Ureter (tissue), 1 donor: ENCODE results near the gene RAB3C. TPM values are rescaled to one million over a fixed set of nuclear protein-coding genes. Genes with fewer than 3 reads are reported as not detected.

Experiments
- DNase-seq: peaks from one replicate; pipeline ENCODE4 v3.0.0-alpha.2; 2020; ENCODE audit warnings: low spot score
- total RNA-seq: library from RNA; stranded (reverse); gene quantifications from one replicate; pipeline ENCODE4 v1.2.4, GENCODE V29; 2023
- donor health status: DM: yes; HTN: yes; CAD: no.

Gene RAB3C
- total RNA-seq, 1 donor from 2014 or later, result 5.8 TPM

DNA sequence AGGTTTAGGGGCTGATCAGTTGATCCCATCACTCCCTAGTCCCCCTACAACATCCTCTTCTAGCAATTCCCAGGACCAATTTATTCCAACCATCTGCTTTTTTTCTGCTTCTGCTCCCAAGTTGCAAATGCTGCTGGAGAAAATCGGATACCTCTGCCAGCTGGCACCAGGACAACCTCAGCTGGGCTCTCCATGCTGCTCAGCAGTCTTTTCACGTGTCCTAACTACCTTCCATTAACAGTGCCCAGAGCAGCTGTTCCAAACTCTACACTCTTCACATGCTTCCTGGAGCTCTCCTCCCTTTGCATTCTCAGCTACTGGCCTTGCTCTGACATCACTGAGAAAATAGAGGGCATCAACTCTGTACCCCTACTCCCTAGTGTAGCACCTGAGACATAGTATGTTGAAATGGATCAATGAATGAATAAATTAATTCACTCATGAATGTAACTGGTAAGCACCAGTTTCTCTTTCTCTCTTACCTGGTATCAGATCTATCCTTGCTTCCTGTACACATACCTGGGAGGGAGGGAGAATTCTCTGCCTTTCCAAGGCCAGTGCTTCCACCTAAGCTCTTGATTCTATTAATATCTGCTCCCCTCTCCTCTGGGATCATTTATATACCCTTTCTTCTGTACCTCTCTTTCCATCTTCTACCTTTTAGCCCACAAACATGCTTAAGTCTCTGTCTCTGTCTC, 191.0 kb downstream of the RAB3C start:
- no peak for DNase-seq

DNA sequence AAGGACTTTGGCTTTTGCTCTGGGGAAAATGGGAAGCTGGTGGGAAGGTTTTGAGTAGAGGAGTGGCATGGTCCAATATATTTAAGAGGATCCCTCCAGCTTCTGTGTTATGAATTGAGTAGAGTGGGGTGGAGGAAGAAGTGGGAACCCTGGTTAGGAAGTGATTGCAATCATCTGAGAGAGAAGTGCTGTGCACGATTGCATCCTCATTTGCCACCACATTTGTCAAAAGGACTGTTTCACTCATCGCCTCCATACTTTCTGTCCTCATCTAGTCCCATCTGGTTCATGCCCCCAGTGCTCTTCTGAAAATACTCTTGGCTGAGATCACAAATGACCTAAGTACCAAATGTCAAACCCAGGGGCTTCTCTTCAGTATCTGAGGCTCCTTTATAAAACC, 192.1 kb downstream of the RAB3C start:
- no peak for DNase-seq

DNA sequence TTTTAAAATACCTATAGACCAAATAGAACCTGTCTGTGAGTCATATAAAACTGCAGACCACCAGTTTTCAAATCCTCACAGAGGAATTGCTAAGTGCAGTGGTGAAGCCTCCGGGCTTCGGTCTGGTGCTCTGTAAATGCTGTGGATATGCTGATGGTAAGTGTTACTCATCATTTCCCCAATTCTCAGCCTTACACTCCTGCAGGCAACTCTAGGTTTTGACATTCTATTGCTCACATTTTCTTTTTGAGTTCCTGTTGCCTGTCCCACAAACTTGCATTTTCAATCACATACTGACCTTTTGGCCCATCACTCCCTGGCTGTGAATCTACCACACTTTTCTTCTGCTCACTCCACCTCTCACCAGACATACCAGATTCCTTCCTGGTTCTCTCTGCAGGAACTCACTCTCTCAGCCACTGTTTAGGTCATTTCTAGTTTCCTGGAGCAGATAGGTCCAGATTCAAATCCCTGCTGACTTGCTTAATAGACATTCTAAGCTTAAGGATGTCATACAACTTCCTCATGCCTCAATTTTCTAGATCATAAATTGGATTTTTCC, 192.9 kb downstream of the RAB3C start:
- no peak for DNase-seq

DNA sequence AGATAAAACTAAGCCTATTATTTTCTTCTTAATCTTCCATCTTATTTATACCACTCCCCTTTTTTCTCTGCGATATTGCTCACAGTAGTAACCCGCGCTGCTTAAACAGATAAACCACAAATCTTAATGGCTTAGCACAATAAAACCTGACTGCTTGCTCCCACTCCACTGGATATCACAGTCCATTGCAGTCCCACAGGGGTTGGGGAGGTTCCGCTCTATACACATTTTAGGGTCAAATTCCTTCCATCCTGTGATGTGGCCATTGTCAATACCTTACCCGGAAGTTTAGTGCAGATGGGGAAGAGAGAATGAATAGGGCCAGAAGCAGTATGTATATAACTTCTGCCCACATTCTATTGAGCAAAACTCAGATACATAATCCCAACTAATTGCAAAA, 193.7 kb downstream of the RAB3C start:
- DNase-seq, result no peak

DNA sequence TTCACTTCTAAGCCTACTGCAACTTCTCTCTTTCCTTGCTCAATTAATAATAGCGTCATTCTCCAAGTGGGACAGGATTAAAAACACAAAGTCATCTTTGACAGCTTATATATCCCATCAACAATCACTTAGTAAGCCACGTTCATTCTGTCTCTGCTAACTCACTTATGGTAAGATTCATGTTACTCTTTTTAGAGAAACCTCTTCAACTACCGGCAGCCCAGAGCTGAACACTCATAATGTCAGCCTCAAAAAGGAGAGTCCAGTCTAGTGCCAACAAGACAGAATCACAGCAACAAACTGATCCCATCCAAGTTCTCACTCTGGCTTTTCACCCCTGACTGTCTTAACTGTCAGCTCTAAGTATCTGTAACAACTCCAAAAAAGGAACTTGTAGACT, 196.0 kb downstream of the RAB3C start:
- no peak for DNase-seq

DNA sequence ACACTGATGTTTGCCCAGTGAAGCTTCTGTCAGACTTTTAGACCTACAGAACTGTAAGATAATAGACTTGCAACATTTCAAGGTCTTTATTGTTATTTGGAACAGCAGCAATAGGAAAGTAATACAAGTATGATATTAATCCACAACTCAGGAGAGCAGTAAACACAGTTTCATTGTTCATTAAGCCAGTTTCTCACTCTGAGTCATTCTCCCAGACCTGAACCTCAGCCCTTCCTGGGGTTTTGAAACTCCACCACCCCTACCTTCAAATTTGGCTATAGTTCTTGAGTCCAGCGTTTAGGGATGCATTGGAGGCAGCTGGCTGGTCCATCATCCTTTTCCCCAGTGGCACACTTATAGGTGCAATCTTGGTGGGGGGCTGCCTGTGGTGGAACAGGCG, 203.2 kb downstream of the RAB3C start:
- DNase-seq, result no peak

DNA sequence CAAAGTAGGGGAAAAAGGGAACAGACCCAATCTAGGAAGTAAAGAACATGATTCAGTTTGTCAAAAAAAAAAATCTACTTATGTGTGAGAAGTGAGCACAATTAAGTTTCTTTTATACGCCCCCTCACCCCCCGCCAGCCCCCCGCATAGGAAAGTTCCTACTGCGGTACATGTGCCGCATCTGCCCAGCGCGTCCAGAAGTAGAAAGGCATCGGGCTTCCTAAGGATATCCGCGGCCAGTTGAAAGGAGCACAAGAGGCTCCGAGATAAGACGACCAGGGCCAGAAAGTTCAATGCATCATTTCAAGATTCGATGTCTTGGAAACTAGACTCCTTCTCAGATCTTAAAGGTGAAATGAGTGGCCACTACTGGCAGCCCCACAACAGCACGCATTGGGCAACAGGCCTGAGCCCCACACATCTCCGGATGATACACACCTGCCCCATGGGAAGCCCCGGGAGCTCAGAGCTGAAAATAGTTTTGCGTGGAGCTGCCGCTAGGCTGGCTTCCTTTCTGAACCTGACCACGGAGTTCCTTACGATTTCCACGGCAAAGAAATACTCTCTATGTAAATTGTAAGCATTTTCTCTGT, 203.9 kb downstream of the RAB3C start:
- DNase-seq, result no peak

DNA sequence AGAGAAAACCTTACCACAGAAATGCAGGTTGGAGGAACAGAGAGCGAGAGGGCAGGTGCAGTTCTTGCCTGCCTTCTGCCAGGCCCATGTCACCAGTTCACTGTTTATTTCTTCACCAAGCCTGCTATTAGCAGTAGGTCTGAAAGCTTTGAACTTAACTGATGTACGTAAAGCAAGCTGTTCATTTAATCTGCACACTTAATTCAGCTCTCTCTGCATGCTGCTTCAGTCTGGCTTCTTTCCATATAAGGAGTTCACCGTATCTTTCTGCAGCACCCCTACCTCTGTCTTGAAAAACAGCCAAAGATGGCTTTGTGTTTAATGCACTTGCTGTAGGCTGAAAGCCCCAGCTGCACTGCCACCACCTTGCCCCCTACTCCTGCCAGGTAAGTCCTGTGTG, 205.1 kb downstream of the RAB3C start:
- DNase-seq, result no peak

DNA sequence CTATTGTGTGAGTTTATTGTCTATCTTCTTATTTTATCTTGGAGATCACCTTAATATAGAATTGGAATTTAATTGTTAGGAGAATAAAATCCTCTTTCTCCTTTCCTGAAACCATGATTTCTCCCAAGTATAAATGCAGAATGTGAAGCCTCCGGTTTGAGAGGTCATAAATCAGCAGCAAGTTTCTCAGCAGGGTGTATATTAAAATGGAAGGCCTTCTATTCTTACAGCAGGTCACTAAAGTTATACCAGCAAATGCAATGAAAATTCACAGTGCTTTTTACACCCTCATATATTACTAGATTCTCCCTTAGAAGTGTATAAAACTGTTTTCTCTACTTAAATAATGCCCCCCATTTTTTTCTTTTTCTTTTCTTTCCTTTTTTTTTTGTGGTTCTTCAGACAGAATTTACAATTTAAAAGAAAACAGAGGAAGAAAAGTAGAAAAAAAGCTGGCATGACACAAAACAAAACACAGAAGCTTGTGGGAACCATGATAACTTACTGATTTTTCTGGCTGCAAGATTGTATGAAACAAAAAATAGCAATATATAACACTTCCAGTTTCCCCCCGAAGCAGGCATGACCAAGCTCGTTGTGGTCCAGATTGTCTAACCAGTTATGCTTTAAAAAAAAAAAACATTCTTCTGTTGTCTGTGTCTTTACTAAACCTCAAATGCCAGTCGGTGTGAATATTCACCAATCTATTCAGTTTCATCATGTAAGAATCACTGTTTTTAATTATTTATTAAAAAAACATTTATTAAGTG, 211.2 kb downstream of the RAB3C start:
- no peak for DNase-seq

DNA sequence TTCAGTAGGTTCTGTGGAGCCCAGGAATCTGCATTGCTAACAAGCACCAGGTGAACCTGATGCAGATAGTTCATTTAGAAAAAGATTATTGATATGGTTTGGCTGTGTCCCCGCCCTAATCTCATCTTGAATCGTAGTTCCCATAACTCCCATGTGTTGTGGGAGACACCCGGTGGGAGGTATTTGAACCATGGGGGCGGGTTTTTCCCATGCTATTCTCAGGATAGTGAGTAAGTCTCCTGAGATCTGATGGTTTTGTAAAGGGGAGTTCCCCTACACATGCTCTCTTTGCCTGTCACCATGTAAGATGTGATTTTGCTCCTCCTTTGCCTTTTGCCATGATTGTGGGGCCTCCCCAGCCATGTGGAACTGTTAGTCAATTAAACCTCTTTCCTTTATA, 212.0 kb downstream of the RAB3C start:
- no peak for DNase-seq

DNA sequence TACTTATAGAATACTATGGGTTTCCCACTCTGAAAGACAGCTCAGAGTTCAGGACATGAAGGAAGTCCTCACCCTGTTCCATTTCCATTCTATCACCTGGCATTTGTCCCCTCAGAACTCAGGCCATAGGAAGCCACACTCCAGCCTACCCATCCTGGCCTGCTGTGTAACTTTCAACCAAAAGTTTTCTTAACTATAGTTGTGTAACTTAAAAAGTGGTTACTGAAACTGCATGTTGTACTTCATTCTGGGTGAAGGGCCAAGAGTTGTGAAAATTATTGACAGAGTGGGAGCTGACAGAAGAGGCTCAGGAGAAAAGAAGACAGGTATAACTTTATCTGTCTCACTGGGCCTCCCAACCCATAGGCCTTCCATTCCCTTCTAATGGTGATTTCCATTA, 212.5 kb downstream of the RAB3C start:
- no peak for DNase-seq

DNA sequence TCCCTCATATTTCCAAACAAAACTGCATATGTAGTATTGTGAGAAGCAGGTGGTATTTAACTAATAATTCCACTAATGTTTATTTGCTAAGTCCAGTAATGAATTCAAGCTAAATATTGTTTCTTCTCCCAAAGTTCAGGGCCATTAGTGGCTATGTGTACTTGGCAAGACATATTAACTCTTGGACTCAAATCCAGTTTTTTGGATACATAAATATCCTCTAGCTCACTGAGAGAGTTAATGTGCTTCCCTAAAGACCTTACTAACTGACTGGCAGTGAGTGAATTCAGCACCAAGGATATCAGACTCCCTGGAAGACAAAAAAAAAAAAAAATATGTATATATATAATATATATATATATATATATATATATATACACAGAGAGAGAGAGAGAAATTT, 214.1 kb downstream of the RAB3C start:
- no peak for DNase-seq

DNA sequence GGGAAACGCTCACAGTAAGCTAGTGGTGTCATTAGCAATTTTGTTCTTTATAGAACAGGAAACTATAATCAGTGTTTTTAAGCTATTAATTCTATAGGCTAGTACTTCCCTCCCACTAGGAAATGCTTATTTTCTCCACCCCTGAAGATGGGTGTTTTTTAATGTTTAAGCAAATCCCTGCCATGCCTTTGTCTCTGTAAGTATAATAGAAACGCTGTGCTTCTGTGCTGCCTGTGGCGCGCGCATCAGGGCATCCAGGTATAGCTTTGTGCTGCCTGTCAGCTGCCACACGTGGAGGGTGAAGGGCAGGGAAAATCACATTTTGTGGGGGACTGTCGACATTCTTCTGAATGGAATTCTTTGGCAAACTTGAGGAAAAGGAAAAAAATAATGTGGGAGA, 217.5 kb downstream of the RAB3C start:
- DNase-seq, result no peak

DNA sequence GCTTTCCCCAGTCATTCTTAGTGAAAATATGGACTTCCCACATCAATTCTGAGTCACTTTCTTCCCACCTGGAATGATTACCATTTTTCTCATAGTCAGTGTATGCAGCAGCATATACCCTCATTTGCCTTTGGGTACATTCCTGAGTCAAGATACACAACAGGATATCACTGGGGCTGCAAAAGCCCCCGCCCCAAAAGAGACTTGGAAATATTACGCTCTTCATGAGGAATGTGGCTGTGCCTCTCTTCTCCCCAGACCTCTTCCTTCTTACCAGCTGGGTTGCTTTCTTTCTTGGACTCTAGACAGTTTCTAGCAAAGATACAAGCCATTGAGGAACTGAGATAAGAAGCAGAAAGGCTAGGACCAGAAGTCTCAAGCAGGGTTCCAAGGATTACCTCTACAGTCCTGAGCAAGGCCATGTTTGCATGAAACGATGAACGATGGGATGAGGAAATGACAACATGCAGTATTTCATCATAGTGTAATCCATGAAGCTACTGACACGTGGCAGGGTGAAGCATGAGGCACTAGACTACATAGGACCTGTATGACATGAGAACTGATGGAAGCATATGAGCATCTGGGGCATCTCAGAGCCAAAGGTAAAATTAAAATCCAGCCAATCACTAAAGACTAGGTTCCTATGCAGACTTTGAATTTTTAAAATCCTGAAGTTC, 218.1 kb downstream of the RAB3C start:
- DNase-seq, result no peak

DNA sequence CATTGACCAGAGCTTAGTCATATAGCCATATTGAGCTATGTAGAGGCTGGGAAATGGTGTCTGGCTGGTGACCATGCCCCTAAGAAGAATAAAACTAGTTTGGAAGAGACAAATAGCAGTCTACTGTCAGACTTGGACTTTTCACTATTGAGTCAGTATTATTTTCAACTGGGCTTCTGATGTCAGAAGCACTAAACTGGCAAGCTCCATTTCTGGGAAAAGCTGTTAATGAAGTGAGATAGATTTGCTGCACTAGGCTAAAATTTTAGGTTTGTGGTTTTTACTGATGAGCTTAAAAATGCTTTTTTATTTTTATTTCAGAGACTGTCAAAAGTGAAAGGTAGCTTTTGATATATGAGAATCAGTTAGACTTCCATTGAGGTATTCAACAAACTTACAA, 220.2 kb downstream of the RAB3C start:
- no peak for DNase-seq

DNA sequence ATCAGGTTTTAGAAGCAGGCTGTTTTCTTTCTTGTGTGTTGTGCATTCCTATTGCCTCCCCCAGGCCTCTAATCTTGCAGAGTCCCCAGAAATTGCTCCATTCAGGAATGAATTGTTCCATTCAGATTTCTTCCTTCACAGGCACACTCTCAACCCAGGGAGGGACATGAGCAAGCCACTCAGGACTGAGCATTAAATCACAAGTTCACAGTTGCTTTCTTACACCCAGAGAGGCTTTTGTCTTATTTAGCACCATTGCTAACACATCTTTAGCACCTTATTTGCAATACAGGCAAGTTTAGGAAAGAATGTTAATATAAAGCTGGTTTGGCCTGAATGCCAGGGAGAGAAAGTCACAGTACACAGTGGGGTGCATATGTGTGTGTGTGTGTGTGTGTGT, 221.4 kb downstream of the RAB3C start:
- no peak for DNase-seq

DNA sequence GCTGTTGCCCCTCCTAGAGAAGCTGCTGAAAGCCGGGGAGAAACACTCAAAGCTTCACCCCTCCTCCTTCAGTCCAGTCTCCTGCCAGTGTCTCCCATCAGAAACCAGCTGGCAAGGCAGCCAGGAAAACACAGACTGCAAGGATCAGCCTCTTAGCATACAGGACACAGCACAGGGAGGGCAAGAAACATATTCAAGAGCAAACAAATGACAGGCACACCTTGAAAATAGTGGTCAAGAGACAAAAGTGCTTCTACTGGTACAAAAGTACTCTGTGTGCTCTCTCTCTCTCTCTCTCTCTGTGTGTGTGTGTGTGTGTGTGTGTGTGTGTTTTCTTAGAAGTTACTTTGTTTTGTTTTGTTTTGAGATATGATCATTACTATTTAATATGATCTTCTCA, 227.2 kb downstream of the RAB3C start:
- no peak for DNase-seq

DNA sequence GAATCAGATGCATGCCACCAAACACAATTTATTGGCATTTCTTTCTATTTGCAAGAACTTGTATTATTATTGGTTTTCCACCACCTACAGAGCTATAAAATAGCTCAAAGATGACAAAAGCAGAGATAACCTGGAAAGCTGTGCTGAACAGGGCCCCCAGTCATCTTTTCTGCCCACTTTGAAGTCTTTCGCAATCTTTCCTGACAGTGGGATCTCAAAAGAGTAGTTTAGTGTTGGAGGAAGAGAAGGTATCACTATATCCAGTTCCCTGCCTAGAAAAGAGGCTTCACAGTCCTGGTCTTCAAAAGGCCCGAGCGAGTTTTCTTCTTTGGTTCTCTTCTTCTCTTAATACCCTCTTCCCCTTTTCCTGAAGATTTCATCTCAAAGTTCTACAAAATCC, 231.0 kb downstream of the RAB3C start:
- DNase-seq, result no peak

DNA sequence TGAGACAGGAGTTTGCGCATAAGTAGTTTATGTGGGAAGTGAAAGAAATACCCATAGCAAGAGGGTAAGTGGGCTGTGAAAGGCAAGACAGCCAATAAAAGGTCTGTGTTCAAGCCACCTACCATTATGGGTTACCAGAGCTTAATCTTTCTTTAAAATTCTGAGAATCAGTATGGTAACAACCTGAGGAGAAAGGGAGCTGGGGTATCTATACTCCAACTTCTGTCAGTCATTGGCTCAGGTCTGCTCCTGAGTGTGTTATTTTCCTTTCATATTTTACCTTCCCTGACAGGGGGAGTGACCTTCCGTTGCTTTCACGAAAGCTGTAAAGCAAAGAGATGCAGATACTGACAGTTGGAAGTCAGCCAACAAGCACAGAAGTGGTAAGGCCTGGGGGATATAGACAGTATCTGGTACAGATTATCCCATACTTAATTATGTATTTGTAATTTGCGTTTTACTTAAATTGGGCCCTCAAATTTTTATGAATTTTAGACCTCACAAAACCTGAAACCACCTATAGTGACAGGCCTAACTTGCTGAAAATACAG, 233.4 kb downstream of the RAB3C start:
- DNase-seq, result no peak

DNA sequence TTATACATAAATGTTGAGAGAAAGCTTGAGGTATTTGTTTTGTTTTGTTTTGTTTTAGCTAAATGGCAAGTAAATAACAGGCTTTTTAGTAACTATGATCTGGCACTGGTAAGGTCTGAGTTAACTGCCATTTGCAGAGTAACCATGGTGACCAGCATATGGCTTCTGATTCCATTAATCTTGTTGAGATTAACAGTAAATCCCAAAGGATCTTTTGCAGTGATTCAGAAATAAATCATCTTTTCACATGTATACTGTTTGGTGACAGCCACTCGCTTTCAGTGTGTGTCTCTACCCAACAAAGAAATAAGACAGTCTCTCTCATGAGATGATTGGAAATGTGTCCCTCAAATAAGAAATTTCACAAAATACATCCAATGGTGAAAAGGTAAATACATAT, 235.6 kb downstream of the RAB3C start:
- no peak for DNase-seq

DNA sequence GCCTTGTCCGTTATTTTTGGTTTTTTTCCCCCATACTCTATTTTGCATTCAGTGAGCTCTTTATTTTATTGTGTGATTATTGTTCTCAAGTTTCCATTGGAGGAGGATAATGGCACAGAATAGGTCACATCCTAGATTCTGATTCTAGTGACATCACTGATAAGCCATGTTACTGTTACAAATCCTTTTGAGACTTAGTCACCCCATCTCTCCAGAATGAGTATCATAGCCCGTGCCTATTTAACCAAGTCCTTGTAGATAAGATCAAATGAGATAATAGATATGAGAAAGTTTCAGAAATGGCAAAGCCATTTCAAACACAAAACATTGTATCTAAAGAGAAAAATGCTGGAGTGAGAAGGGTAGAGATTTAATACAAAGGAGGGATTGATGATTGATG, 242.6 kb downstream of the RAB3C start:
- DNase-seq, result no peak

DNA sequence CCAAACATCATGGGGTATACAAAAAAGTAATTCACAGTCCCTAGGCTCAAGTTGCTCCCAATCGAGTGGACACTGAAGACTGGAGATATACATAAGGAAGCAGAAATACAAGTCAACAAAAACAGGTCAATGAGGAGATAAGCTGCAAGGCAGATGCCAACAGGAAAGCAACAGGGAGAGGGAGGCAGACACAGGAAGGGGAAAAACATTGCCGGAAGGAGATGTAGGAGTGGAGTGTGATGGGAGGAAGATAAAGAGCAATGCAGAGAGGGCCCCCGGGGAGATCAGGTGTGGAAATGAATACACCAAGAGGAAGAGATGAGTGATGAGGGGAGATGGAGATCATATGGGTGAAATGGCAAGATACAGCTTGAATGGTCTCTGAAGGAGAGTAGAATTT, 243.0 kb downstream of the RAB3C start:
- no peak for DNase-seq
